ES-I3 (cell line): Measurements from ENCODE around the gene GIMAP2.

Experiments
- H3K36me3 ChIP-seq: 2 replicates; pipeline ENCODE4 v1.6.1; 2013; ENCODE audit warnings: mild to moderate bottlenecking, low read length, control low read depth, moderate library complexity; ENCODE audit not compliant: insufficient read depth
- H3K4me1 ChIP-seq: 2 replicates; pipeline ENCODE4 v1.6.1; 2013; ENCODE audit warnings: mild to moderate bottlenecking, control low read depth, low read length; ENCODE audit not compliant: insufficient read depth
- H3K9ac ChIP-seq: 2 replicates; pipeline ENCODE4 v1.6.1; 2013; ENCODE audit warnings: low read depth, mild to moderate bottlenecking, low read length, moderate library complexity
- H3K9me3 ChIP-seq: 2 replicates; pipeline ENCODE4 v1.6.1; 2013; ENCODE audit warnings: mild to moderate bottlenecking, low read length, moderate library complexity; ENCODE audit not compliant: control insufficient read depth, insufficient read depth

The GIMAP2 gene

DNA sequence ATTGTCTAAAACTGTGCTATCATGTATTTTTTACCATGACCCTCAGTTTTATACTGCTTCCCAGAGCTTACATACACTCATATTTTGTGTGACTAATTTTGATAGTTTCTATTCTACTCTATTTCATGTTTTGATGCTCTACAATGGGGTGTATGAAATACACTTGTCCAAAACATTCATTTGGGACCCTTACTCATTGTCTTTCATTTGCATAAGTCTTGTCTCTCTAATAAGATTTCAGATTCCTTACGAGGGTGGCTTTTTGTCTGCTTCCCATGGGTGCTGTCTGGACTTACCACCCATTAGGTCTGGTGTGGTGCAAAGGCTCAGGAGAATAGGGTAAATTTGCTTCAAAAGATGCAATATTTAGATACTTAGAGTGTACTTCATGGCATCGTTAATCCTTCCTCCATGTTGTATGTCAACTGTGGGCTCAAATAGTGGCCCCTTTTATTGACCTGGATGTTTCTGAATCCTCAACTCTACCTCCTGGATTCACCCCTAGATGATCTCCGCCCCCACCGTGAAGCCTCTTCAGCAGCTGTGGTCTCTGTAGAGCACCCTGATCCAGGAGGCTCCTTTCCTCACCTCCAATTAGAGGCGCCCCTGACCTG lies 48.1 kb downstream of the GIMAP2 start:
- no peaks in the 10 kb centered on the region for H3K4me1 ChIP-seq

DNA sequence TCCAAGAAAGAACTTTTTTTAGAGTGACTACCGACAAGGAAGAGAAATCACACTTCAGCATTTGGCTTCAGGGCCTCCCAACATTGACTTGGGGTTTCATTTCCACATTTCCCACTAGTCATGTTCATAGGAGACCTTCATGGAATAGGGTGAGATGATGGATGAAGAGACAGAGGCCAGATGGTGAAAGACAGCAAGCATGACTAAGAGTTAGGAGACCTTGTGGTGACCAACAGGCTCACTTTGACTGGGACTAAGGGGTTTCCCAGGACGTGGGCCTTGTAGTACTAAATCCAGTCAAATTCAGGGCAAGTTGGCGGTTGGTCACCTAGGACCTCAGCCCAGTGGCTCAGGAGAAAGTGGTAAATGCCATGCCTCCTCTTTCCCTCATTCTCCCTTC lies 48.7 kb downstream of the GIMAP2 start:
- H3K9me3 ChIP-seq: no peaks in the 10 kb centered on the region
- no peak overlapping the region for H3K9ac ChIP-seq
- H3K4me1 ChIP-seq: no peaks in the 10 kb centered on the region

More for the DNA sequence above, 48.1 kb downstream of the GIMAP2 start:
- H3K9me3 ChIP-seq: no peaks in the 10 kb centered on the region
- no peaks in the 10 kb centered on the region for H3K36me3 ChIP-seq
- H3K9ac ChIP-seq: no peak overlapping the region

DNA sequence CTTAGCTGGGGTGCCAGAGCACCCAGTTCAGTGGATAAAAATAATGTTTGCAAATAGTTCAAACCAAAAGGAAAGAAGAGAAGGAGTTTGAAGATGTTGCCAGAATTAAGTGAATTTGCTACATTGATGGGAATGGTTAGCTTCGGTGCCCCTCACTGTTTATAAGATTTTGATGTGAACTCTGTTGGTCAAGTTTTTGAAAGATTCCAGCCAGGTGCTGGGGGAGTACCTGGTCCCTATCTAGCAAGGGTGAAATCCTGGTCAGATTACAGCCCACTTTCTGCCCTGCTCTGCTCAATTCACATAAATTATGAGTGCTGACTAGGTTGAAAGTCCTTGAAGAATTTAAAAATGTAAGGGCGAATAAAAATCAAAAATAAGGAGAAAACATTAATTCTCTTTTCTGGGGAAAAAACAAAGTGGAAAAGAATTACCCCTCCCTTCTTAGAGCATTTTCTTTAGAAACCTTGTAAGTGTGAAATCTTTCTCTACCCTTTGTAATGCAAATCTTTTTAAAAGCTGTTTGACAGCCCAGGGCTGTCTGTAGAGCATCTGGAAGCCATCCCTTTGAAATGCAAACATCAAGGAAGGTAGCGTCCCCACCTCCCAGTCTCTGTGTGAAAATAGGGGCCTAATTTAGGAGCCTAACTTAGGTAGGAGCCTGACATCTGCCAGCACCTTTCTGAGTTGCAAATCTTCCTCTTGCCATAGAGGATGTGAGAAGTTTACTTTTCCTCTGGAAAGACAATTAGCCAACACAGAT lies 50.3 kb downstream of the GIMAP2 start:
- Histone ChIP-seq H3K9ac (no peak overlapping the region), H3K36me3 (no peaks in the 10 kb centered on the region), H3K4me1 (no peaks in the 10 kb centered on the region), H3K9me3 (no peaks in the 10 kb centered on the region)

More for the DNA sequence above, 48.7 kb downstream of the GIMAP2 start:
- H3K36me3 ChIP-seq: no peaks in the 10 kb centered on the region

DNA sequence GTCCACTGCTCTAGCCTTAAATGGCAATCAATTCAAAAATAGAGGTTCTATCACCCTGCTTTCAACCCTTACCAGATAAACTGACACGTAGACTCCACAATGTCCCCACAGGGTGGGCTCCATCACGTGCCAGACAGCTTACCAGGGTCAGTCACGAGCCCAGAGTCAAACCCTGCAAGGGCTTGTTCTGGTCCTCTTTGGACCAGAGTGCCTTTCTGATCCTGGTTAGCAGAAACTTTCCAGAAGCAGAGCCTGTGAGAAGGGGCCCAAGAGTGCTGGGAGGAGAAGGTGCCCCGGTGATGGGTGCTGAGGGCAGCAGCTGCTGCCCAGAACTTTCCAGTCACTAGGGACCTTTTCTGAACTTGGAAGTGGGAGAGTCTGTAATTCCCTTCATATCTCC lies 51.4 kb downstream of the GIMAP2 start:
- Histone ChIP-seq H3K36me3 (no peaks in the 10 kb centered on the region), H3K9me3 (no peaks in the 10 kb centered on the region), H3K9ac (no peak overlapping the region), H3K4me1 (no peaks in the 10 kb centered on the region)

DNA sequence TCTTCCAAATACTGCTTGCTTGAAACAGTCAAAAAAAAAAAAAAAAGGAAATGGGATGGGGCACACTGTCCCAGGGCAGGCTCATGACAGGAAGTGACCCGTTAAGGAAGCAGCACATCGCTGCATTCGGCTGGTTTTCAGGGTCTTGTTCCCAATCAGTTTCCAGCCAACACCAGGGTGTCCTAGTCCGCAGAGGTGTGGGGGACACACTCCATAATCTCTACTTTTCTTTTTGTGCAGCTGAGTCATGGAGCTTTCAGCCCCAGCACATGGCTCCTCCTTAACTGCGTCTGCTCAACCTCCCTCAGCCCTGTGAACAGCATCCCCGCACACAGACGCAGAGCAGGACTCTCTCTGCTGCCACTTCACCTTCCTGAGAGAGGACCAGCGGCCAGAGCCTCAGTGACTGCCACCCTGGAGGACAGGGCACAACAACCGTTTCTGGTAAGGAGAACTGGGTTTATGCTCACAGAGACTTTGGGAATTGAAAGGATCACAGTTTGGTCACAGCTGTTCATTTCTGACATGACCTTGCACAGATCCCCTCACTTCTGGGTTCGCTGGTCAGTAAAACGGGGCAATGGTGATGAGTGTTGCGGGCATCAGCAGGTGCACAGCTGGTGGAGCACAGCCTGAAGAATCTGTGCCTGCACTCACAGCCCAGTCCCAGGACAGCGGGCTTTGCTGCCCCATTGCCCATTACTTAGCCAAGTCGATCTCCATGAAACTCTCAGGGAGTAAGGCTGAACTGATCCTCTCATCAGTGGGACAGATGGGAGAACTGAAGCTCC lies 52.0 kb downstream of the GIMAP2 start, which contains the start of gene GIMAP5:
GIMAP5 (plus strand) TSS at position 154 of the 791 bp plus-strand sequence. CDS start 3,467 bp downstream, outside the sequence.
- Histone ChIP-seq H3K4me1 (no peaks in the 10 kb centered on the region), H3K9ac (no peak within 1 kb of the TSS)

DNA sequence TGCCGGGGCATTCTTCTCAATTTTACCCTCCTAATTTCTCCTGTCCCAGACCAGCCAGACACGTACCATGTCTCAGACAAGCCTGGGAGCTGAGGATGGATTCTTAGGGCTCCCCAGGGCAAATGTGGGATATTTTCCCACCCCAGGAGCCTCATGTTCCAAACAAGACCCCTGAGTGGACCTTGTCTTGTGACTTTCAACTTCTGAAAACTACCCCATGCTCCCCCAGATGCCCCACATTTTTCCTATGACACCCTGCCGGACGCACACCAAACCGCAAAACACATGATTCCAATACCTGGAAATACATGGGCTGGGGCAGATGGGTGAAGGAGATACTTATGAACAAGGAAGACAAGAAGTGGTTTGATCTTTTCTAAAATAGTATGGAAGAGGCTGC lies 52.6 kb downstream of the GIMAP2 start:
- Histone ChIP-seq H3K9me3 (no peaks in the 10 kb centered on the region), H3K4me1 (no peaks in the 10 kb centered on the region), H3K36me3 (no peaks in the 10 kb centered on the region), H3K9ac (no peak overlapping the region)

More for the DNA sequence above, 52.0 kb downstream of the GIMAP2 start, which contains the start of gene GIMAP5:
- no peaks in the 10 kb centered on the region for H3K36me3 ChIP-seq
- no peaks in the 10 kb centered on the region for H3K9me3 ChIP-seq

DNA sequence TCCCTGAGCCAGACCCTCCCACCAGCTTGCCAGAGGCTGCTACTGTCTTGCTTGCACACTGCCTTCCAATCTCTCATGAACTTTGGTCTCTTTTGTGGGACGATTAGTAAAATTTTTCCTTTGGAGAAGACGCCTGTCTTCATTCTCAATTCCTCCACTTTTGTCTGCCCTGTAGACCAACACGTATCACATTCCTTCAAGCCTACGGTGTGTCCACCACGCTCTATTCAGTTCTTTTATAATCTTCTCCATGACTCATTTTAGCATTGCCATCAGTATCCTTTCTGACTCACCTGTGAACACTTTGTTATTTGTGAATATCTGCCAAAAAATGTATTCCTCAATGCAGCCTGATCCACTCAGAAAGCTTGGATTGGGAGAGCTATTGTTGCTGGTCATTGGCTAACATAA lies 53.1 kb downstream of the GIMAP2 start:
- Histone ChIP-seq H3K36me3 (no peaks in the 10 kb centered on the region), H3K9me3 (no peaks in the 10 kb centered on the region), H3K4me1 (no peaks in the 10 kb centered on the region), H3K9ac (no peak overlapping the region)

DNA sequence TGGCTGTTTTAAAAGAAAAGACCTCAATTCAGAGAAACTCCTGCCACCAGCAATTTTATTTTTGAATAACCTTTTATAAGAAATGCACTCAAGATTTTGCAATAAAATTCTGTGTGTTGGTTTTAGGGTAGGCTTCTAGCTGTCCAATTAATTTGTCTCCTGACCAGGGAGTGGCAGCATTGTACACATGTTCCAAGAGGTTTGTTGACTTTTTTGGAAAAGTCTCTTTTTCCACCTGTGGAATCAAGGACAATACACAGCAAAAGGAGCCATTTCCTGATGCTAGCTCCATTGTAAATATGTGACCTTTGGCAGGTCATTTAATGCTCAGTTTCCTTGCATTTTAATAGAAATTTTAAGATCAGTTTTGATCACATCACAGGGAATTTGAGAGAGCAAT lies 53.5 kb downstream of the GIMAP2 start:
- H3K9me3 ChIP-seq: no peaks in the 10 kb centered on the region
- no peak overlapping the region for H3K9ac ChIP-seq
- no peaks in the 10 kb centered on the region for H3K36me3 ChIP-seq
- H3K4me1 ChIP-seq: no peaks in the 10 kb centered on the region

DNA sequence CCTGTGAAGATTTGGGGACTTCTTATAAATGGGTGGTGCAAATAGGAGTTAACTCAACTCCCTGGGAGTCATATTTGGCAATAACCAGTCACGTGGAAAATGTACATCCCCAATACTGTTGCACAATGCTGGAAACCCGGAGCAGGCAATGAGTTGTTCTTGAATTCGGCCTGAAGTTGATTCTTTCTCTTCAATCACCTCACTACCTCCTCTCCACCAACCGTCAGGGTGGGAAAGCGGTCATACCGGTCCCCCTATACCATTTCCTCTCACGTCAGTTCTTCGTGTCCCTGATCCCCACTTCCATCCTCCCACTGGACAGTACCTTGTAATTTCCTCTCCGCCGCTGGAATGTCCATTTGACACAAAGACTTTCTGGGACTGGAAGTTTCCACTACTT lies 54.5 kb downstream of the GIMAP2 start:
- Histone ChIP-seq H3K9ac (no peak overlapping the region), H3K36me3 (no peaks in the 10 kb centered on the region), H3K9me3 (no peaks in the 10 kb centered on the region), H3K4me1 (no peaks in the 10 kb centered on the region)

DNA sequence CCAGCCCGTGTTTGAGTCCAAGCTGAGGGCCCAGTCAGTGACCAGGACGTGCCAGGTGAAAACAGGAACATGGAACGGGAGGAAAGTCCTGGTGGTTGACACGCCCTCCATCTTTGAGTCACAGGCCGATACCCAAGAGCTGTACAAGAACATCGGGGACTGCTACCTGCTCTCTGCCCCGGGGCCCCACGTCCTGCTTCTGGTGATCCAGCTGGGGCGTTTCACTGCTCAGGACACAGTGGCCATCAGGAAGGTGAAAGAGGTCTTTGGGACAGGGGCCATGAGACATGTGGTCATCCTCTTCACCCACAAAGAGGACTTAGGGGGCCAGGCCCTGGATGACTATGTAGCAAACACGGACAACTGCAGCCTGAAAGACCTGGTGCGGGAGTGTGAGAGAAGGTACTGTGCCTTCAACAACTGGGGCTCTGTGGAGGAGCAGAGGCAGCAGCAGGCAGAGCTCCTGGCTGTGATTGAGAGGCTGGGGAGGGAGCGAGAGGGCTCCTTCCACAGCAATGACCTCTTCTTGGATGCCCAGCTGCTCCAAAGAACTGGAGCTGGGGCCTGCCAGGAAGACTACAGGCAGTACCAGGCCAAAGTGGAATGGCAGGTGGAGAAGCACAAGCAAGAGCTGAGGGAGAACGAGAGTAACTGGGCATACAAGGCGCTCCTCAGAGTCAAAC lies 56.9 kb downstream of the GIMAP2 start:
- Histone ChIP-seq H3K36me3 (no peaks in the 10 kb centered on the region), H3K9ac (no peak overlapping the region), H3K4me1 (no peaks in the 10 kb centered on the region), H3K9me3 (no peaks in the 10 kb centered on the region)
